Suprapubic skin (tissue), 4 donors: ENCODE results near the gene NDST4.

Experiments
- POLR2A ChIP-seq, 2 donors: fragments of 450-650 bp; IDR thresholded peaks; one replicate each; pipeline ENCODE4 v1.6.1; 2017; ENCODE audit warnings: antibody characterized with exemption in 2 of 2, mild to moderate bottlenecking in 2 of 2, moderate library complexity in 2 of 2
- POLR2AphosphoS5 ChIP-seq, 3 donors: sonication (generic); formaldehyde crosslinking; IDR thresholded peaks; one replicate each; pipeline ENCODE4 v1.6.1; 2017; ENCODE audit warnings: antibody characterized with exemption in 3 of 3

DNA sequence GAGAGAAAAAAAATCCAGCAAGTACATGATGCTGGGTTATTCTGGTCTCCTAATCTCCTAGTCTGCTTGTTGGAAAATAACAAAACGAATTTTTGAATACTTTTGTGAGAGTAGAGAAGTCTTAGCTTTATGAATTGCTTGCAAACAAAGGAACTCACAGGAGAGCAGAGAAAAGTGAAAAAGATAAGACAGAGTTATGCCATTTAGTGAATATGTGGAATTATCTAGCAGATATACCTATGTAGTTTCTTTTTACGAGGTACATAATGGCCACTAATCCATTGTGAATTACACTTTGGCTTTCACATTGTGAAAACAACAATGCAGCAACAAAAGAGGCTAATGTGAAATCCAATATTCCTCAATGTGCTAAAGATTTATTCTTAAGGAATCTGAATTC, 226.7 kb downstream of the NDST4 start:
- TF ChIP-seq POLR2AphosphoS5 (IDR thresholded peaks at IDR 0.05) (no peak), POLR2A (IDR thresholded peaks at IDR 0.05) (no peak)
